NB4 (cell line): ENCODE measurements around the gene OR6C76.
"Not testable (repeated sequence)": the region's sequence is repeated elsewhere in the genome, so short reads cannot be mapped to it uniquely, and the experiment has no call there.

ENCODE experiments used
- DNase-seq: peaks from one replicate; pipeline ENCODE4 v3.0.0; 2010; ENCODE audit warnings: low read depth
- H3K4me3 ChIP-seq: one replicate; pipeline ENCODE4 v1.5.1; 2011; ENCODE audit warnings: mild to moderate bottlenecking, low read depth, low read length, moderate library complexity
- MYC ChIP-seq: IDR thresholded peaks from 2 replicates; pipeline ENCODE4 v1.6.1; 2011; ENCODE audit warnings: low read depth, low read length
- POLR2A ChIP-seq: IDR thresholded peaks from 2 replicates; pipeline ENCODE4 v1.6.1; 2011; ENCODE audit warnings: mild to moderate bottlenecking; ENCODE audit not compliant: insufficient read length; ENCODE audit errors: extremely low read depth
- TF ChIP-seq, protein P1 (sequence below): IDR thresholded peaks from 2 replicates; pipeline ENCODE4 v1.6.1; 2011; ENCODE audit warnings: low read depth, low read length
- TF ChIP-seq, protein P2 (sequence below): IDR thresholded peaks from one replicate; pipeline ENCODE4 v1.5.1; 2012; ENCODE audit warnings: low read depth, low read length

The OR6C76 gene

DNA sequence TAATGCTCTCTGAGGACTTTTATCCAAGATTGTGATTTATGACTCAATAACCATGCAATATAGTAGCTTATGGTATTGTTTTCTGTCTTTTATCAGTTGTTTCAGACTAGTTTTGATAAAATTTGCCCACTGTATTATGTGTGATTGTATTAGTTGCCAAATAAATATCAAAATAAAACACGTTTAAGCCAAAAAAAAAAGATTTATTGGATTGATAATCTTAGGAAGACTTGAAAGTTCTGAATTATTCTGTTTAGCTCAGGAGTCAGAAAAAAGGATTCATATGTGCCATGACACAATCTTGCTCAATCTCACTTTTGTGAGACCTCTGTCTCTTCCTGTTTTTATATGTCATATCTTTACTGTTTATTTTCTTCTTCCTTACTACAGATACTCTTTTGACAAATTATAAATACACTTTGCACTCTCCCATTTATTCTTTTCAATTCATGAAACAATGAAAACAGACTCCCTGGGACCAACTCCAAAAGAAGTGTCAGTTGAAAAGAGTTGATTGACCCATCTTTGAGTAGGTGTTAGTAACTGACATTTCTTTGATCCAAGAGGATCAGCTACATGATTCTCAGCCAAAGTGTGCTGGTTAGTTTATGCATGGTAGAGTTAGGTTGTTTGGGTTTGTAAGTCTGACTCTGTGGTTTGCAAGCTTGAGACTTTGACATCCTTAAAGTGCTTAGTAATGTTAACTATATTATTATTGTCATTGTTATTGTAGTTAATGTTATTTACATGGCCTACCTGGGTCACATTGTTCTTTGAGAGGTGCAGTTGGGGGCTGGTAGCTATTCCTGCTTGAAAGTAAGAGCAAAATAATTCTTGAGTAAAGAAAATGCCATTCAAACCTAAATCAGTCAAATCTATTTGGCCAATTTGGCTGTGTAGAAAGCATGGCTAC, 2.5 kb downstream of the OR6C76 start:
- H3K4me3 ChIP-seq: no peak overlapping the region
- no peak for DNase-seq
- TF ChIP-seq, protein P1, sequence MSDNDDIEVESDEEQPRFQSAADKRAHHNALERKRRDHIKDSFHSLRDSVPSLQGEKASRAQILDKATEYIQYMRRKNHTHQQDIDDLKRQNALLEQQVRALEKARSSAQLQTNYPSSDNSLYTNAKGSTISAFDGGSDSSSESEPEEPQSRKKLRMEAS: no peak
- TF ChIP-seq MYC (no peak), POLR2A (no peak)
- TF ChIP-seq, protein P2, sequence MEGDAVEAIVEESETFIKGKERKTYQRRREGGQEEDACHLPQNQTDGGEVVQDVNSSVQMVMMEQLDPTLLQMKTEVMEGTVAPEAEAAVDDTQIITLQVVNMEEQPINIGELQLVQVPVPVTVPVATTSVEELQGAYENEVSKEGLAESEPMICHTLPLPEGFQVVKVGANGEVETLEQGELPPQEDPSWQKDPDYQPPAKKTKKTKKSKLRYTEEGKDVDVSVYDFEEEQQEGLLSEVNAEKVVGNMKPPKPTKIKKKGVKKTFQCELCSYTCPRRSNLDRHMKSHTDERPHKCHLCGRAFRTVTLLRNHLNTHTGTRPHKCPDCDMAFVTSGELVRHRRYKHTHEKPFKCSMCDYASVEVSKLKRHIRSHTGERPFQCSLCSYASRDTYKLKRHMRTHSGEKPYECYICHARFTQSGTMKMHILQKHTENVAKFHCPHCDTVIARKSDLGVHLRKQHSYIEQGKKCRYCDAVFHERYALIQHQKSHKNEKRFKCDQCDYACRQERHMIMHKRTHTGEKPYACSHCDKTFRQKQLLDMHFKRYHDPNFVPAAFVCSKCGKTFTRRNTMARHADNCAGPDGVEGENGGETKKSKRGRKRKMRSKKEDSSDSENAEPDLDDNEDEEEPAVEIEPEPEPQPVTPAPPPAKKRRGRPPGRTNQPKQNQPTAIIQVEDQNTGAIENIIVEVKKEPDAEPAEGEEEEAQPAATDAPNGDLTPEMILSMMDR: no peak

DNA sequence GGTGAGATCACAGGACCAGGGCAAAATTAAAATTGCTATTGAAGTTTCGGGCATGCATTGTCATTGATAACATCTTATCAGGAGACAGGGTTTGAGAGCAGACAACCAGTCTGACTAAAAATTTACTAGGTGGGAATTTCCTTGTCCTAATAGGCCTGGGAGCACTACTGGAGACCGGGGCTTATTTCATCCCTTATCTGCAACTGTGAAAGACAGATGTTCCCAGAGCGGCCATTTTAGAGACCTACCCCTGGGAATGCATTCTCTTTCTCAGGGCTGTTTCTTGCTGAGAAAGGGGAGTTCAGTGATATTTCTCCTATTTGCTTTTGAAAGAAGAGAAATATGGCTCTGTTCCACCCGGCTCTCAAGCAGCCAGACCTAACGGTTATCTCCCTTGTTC, 15.2 kb downstream of the OR6C76 start:
- not testable (repeated sequence) for DNase-seq, H3K4me3 ChIP-seq

DNA sequence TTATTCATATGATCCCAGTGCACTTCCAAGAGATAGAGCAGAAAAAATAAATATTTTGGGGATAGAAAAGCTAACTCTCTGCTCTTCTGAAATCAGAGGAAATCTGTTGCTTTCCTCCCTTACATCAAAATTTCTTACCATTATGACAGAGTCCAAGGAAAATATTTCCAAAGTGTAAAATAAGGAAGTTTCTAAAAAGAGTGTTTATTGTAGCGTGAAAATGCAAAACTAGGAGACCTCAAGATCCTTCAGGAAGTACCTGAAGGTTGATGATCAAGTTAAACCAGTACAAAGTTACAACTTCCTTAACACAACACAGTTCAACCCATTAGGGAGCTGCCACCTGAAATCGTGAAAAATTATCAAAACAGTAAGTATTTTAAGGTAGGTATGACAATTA, 17.7 kb downstream of the OR6C76 start, which contains the start of gene OR6C2:
Gene OR6C2, plus strand, starts transcription at position 301 of the 400 bp plus-strand sequence. CDS start 8,138 bp downstream, outside the sequence.
- TF ChIP-seq, protein P1: no peak
- no peak for TF ChIP-seq POLR2A
- TF ChIP-seq MYC: no peak
- TF ChIP-seq, protein P2: no peak
- H3K4me3 ChIP-seq: no peak within 1 kb of the TSS
- DNase-seq: no peak

DNA sequence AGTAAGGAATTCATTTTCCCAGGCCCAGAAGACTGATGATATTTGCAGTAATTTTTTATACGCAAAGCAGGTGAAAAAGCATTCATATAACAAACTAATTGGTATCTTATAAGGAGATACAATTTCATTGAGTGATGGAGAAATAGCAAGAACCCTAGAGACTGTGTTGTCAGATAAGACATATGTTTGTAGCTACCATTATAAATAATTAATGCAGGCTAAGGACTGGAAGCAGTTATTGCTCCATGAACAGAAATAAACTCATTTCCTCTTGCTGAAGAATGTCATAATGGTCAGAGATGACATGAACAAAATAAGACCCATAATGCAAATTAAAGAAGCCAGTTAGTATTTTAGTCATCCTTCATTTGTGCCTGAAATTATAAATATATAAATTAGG, 19.3 kb downstream of the OR6C76 start:
- TF ChIP-seq MYC: no peak
- H3K4me3 ChIP-seq: no peak overlapping the region
- no peak for DNase-seq

DNA sequence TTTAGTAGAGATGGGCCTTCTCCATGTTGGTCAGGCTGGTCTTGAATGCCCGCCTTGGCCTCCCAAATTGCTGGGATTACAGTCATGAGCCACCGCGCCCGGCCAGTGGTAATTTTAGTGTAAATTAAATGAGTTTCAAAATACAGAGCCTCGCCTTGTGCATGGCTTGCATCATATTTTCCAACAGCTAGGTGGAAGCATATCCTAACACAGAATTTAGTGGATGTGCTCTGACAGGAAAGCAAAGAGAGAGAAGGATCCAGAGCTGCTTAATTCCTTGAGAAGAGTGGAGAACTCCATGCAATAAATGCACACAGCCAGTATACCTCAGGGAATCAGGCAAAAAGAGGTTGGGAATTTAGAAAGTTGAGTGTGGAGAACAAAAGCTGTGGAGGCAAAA, 20.3 kb downstream of the OR6C76 start:
- no peak overlapping the region for H3K4me3 ChIP-seq
- DNase-seq: no peak
- no peak for TF ChIP-seq MYC
- TF ChIP-seq, protein P2: no peak
- no peak for TF ChIP-seq POLR2A
- TF ChIP-seq, protein P1: no peak

DNA sequence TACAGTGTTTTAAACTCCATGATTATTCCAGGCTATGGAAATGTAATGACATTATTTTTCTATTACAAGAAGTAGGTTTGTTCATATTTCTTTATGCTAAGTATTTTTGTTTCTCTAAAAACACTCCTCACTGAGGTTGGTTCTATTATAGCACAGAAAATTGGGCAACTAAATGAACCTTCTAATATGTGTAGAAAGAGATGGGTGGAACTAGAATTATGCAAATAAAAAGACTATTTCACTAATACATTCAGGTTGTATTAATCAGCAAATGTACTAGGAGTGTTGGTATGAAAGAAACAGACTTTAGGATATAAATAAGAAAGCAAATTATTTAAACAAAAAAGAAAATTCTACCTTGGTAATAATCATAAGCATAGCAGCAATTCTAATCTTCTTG, 22.8 kb downstream of the OR6C76 start:
- DNase-seq: no peak
- TF ChIP-seq, protein P2: no peak
- TF ChIP-seq, protein P1: no peak
- TF ChIP-seq POLR2A (no peak), MYC (no peak)

DNA sequence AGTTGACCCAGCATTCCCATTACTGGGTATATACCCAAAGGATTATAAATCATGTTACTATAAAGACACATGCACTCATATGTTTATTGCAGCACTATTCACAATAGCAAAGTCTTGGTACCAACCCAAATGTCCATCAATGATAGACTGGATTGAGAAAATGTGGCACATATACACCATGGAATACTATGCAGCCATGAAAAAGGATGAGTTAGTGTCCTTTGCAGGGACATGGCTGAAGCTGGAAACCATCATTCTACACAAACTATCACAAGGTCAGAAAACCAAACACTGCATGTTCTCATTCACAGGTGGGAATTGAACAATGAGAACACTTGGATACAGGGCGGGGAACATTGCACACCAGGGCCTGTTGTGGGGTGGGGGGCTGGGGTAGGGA, 38.9 kb downstream of the OR6C76 start:
- not testable (repeated sequence) for DNase-seq

More for the DNA sequence above, 22.8 kb downstream of the OR6C76 start:
- H3K4me3 ChIP-seq: no peak overlapping the region

More for the DNA sequence above, 38.9 kb downstream of the OR6C76 start:
- H3K4me3 ChIP-seq: not testable (repeated sequence)
